H9 (cell line): Measurements from ENCODE around the gene AIFM3. TPM values are rescaled to one million over a fixed set of nuclear protein-coding genes. Genes with fewer than 3 reads are reported as not detected.
"Not testable (repeated sequence)": the region's sequence is repeated elsewhere in the genome, so short reads cannot be mapped to it uniquely, and the experiment has no call there.

ENCODE experiments used
- DNase-seq: peaks from one replicate; pipeline ENCODE4 v3.0.0-alpha.2; 2017
- H2AFZ ChIP-seq: one replicate; pipeline ENCODE4 v1.6.1; 2013; ENCODE audit warnings: mild to moderate bottlenecking, low read length, control low read depth, moderate library complexity
- H2AK5ac ChIP-seq: 2 replicates; pipeline ENCODE4 v1.6.1; 2013; ENCODE audit warnings: low read length, control low read depth, mixed read lengths; ENCODE audit not compliant: insufficient read length
- H2BK120ac ChIP-seq: one replicate; pipeline ENCODE4 v1.6.1; 2013; ENCODE audit warnings: low read depth, mild to moderate bottlenecking, low read length, control low read depth, inconsistent platforms; ENCODE audit not compliant: poor library complexity, severe bottlenecking
- H2BK12ac ChIP-seq: 2 replicates; pipeline ENCODE4 v1.6.1; 2013; ENCODE audit warnings: low read length, control low read depth, mixed read lengths, low read depth; ENCODE audit not compliant: insufficient read length
- H2BK15ac ChIP-seq: 2 replicates; pipeline ENCODE4 v1.6.1; 2013; ENCODE audit warnings: low read depth, low read length, control low read depth
- H2BK20ac ChIP-seq: one replicate; pipeline ENCODE4 v1.6.1; 2013; ENCODE audit warnings: low read depth, mild to moderate bottlenecking, low read length, control low read depth, inconsistent platforms; ENCODE audit not compliant: poor library complexity, severe bottlenecking
- H2BK5ac ChIP-seq: 2 replicates; pipeline ENCODE4 v1.6.1; 2013; ENCODE audit warnings: low read length, control low read depth, mixed read lengths; ENCODE audit not compliant: insufficient read length
- H3K14ac ChIP-seq: 2 replicates; pipeline ENCODE4 v1.6.1; 2013; ENCODE audit warnings: low read length, control low read depth; ENCODE audit not compliant: insufficient read depth
- H3K18ac ChIP-seq: 2 replicates; pipeline ENCODE4 v1.6.1; 2013; ENCODE audit warnings: low read depth, mild to moderate bottlenecking, mixed read lengths, low read length, control low read depth; ENCODE audit not compliant: insufficient read length
- H3K23ac ChIP-seq: 2 replicates; pipeline ENCODE4 v1.6.1; 2013; ENCODE audit warnings: low read length, control low read depth, mixed read lengths, low read depth; ENCODE audit not compliant: insufficient read length
- H3K23me2 ChIP-seq: 2 replicates; pipeline ENCODE4 v1.6.1; 2013; ENCODE audit warnings: low read depth, mild to moderate bottlenecking, mixed read lengths, low read length, control low read depth; ENCODE audit not compliant: insufficient read length, poor library complexity, severe bottlenecking
- H3K27ac ChIP-seq: 2 replicates; pipeline ENCODE4 v1.5.1; 2013; ENCODE audit warnings: low read length, control low read depth, mixed read lengths, low read depth; ENCODE audit not compliant: insufficient read length
- H3K27me3 ChIP-seq: 2 replicates; pipeline ENCODE4 v1.6.1; 2013; ENCODE audit warnings: low read length, control low read depth, inconsistent platforms; ENCODE audit not compliant: insufficient read depth
- H3K4ac ChIP-seq: 2 replicates; pipeline ENCODE4 v1.6.1; 2013; ENCODE audit warnings: low read depth, mild to moderate bottlenecking, control low read depth, inconsistent platforms, low read length, moderate library complexity
- H3K4me1 ChIP-seq: 2 replicates; pipeline ENCODE4 v1.6.1; 2013; ENCODE audit warnings: low read length, control low read depth, inconsistent platforms; ENCODE audit not compliant: insufficient read depth
- H3K4me2 ChIP-seq: 2 replicates; pipeline ENCODE4 v1.6.1; 2013; ENCODE audit warnings: low read length, control low read depth, mixed read lengths; ENCODE audit not compliant: insufficient read length, insufficient read depth
- H3K56ac ChIP-seq: 2 replicates; pipeline ENCODE4 v1.6.1; 2013; ENCODE audit warnings: low read depth, mild to moderate bottlenecking, mixed read lengths, low read length, control low read depth; ENCODE audit not compliant: insufficient read length
- H3K79me1 ChIP-seq: 2 replicates; pipeline ENCODE4 v1.6.1; 2013; ENCODE audit warnings: low read depth, mild to moderate bottlenecking, moderate library complexity, low read length, control low read depth, inconsistent platforms; ENCODE audit not compliant: insufficient read depth, poor library complexity, severe bottlenecking
- H3K79me2 ChIP-seq: 2 replicates; pipeline ENCODE4 v1.6.1; 2013; ENCODE audit warnings: low read length, control low read depth, inconsistent platforms; ENCODE audit not compliant: insufficient read depth
- H3K9ac ChIP-seq: 2 replicates; pipeline ENCODE4 v1.6.1; 2013; ENCODE audit warnings: low read length, control low read depth, mixed read lengths; ENCODE audit not compliant: insufficient read length; ENCODE audit errors: extremely low read depth
- H3K9me3 ChIP-seq: one replicate; pipeline ENCODE4 v1.6.1; 2013; ENCODE audit warnings: low read depth, low read length, inconsistent platforms; ENCODE audit not compliant: control insufficient read depth
- H3T11ph ChIP-seq: one replicate; pipeline ENCODE4 v1.6.1; 2013; ENCODE audit warnings: mild to moderate bottlenecking, low read length, control low read depth, inconsistent platforms
- H4K20me1 ChIP-seq: one replicate; pipeline ENCODE4 v1.6.1; 2013; ENCODE audit not compliant: control insufficient read depth, insufficient read length, insufficient read depth
- H4K5ac ChIP-seq: 2 replicates; pipeline ENCODE4 v1.6.1; 2013; ENCODE audit warnings: low read depth, mild to moderate bottlenecking, mixed read lengths, low read length, control low read depth; ENCODE audit not compliant: insufficient read length
- H4K8ac ChIP-seq: replicated peaks from 2 replicates; pipeline ENCODE4 v1.6.1; 2013; ENCODE audit warnings: low read length, control low read depth, mixed read lengths, low read depth; ENCODE audit not compliant: insufficient read length
- H4K91ac ChIP-seq: 2 replicates; pipeline ENCODE4 v1.6.1; 2013; ENCODE audit warnings: low read depth, mild to moderate bottlenecking, moderate library complexity, mixed read lengths, low read length, control low read depth; ENCODE audit not compliant: insufficient read length
- H3K27ac Mint-ChIP-seq, 3 experiments: 2 replicates in 2 of 3; 3 replicates in 1 of 3; pipeline ENCODE4 v1.8.0; 2020 to 2021; ENCODE audit warnings: mixed read lengths in 3 of 3, mild to moderate bottlenecking in 1 of 3, moderate library complexity in 1 of 3
- H3K27me3 Mint-ChIP-seq: 2 replicates; pipeline ENCODE4 v1.8.0; 2021; ENCODE audit warnings: low read depth, mild to moderate bottlenecking, moderate library complexity, mixed read lengths
- H3K36me3 Mint-ChIP-seq, 3 experiments: 2 replicates in 2 of 3; 3 replicates in 1 of 3; pipeline ENCODE4 v1.8.0; 2020 to 2021; ENCODE audit warnings: low read depth in 3 of 3, mixed read lengths in 3 of 3; ENCODE audit not compliant: insufficient read depth in 1 of 3
- H3K4me1 Mint-ChIP-seq, 2 experiments: 2 replicates each; pipeline ENCODE4 v1.8.0; 2020; ENCODE audit warnings: mixed read lengths in 2 of 2
- H3K4me3 Mint-ChIP-seq, 2 experiments: 2 replicates in 1 of 2; 3 replicates in 1 of 2; pipeline ENCODE4 v1.8.0; 2020 to 2021; ENCODE audit warnings: mild to moderate bottlenecking in 2 of 2, mixed read lengths in 2 of 2, moderate library complexity in 1 of 2
- H3K9me3 Mint-ChIP-seq, 2 experiments: 2 replicates in 1 of 2; 3 replicates in 1 of 2; pipeline ENCODE4 v1.8.0; 2020; ENCODE audit warnings: mild to moderate bottlenecking in 2 of 2, mixed read lengths in 2 of 2, moderate library complexity in 1 of 2
- WGBS: extraction: QIAGEN DNeasy Blood & Tissue Kit; methylation state at CpG from one replicate; pipeline ENCODE4 v1.1.7; 2013; ENCODE audit warnings: missing lambda C conversion rate, low lambda C conversion rate, mixed read lengths; ENCODE audit not compliant: insufficient read length; ENCODE audit errors: extremely low coverage; 5-methylcytosine and 5-hydroxymethylcytosine counted together
- total RNA-seq: library from RNA; stranded (reverse); gene quantifications from 2 replicates; pipeline ENCODE4 v1.2.1, GENCODE V29; 2021

AIFM3 gene
- total RNA-seq, 1 experiment from 2014 or later = 1.9 TPM

DNA sequence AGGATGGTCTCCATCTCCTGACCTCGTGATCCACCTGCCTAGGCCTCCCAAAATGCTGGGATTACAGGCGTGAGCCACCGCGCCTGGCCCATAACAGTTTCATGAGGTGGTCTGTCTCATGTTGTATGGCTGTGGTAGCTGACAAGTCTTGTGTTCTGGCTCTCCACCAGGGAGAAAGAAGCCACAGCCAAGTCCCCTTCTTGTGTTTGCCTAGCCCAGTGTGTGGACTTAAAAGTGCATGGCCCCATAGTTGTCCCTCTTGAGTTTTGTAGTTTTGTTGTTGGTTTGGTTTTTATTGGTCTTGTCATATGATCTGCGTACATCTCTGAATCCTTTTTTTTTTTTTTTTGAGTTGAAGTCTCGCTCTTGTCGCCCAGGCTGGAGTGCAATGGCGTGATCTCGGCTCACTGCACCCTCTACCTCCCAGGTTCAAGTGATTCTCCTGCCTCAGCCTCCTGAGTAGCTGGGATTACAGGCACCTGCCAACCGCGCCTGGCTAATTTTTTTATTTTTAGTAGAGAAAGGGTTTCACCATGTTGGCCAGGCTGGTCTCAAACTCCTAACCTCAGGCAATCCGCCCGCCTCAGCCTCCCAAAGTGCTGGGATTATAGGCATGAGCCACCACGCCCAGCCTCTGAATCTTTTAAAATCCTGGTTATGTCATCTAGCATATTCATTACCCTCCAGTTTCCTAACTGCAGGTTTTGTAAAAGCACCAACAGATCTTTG, 27.4 kb upstream of the AIFM3 start:
- H4K91ac ChIP-seq, H4K5ac ChIP-seq, H2AFZ ChIP-seq, H2BK15ac ChIP-seq, H3K23ac ChIP-seq, H2BK12ac ChIP-seq, H3K27ac ChIP-seq, H3K4ac ChIP-seq, H2AK5ac ChIP-seq, H3K27me3 Mint-ChIP-seq, H3T11ph ChIP-seq, DNase-seq, H2BK120ac ChIP-seq, H3K18ac ChIP-seq, H3K4me3 Mint-ChIP-seq, H3K79me1 ChIP-seq, H3K23me2 ChIP-seq, H3K27me3 ChIP-seq, H3K9me3 Mint-ChIP-seq, H3K9me3 ChIP-seq, H3K9ac ChIP-seq, H2BK5ac ChIP-seq, H3K14ac ChIP-seq, H3K56ac ChIP-seq, H4K8ac ChIP-seq, H3K4me1 ChIP-seq, H2BK20ac ChIP-seq, H4K20me1 ChIP-seq, H3K4me2 ChIP-seq: not testable (repeated sequence)
- Mint-ChIP-seq H3K36me3 (peaks cover 28 to 63% (median 55%) of the 10 kb centered on the region in 3 experiments; a peak in 6 of 7 replicates), H3K27ac (peak overlapping the region in 1 of 3 experiments; percentile 15; a peak in 1 of 7 replicates), H3K4me1 (peaks cover 20 to 26% of the 10 kb centered on the region in 2 experiments)
- peaks cover 78% of the 10 kb centered on the region for H3K79me2 ChIP-seq
- WGBS = no CpG with 5 or more reads among the region's 14 CpGs
